H1 (cell line): ENCODE measurements around the gene CRYBG1. TPM values are rescaled to one million over a fixed set of nuclear protein-coding genes. Genes with fewer than 3 reads are reported as not detected.

Experiments used
- CTCF ChIA-PET: fragments of 300-600 bp; sonication (Branson Sonifier 250); formaldehyde crosslinking; loops from one replicate; lab custom pipeline; 2021; ENCODE audit not compliant: partially characterized antibody; lab: Charles Lee
- POLR2A ChIA-PET: fragments of 300-600 bp; sonication (Branson Sonifier 250); formaldehyde crosslinking; loops from one replicate; lab custom pipeline; 2021; ENCODE audit warnings: inconsistent platforms; ENCODE audit not compliant: partially characterized antibody; lab: Charles Lee
- DNase-seq, 2 experiments: peaks; one replicate each; pipeline versions ENCODE4 v3.0.0 to v3.0.0-alpha.2; 2010 to 2022; ENCODE audit warnings: low spot score in 2 of 2, low read depth in 1 of 2, mixed read lengths in 1 of 2
- FAIRE-seq: peaks from 2 replicates; lab custom pipeline; 2011; peaks lifted over from hg19 to GRCh38; lab: Jason Lieb, UNC
- H2AFZ ChIP-seq: 2 replicates; pipeline ENCODE4 v1.8.1; 2012; ENCODE audit warnings: low read length, inconsistent platforms
- H2AK5ac ChIP-seq: 2 replicates; pipeline ENCODE4 v1.6.1; 2013; ENCODE audit warnings: low read depth, low read length
- H2BK120ac ChIP-seq: replicated peaks from 2 replicates; pipeline ENCODE3; 2013; ENCODE audit warnings: low read depth, low read length, inconsistent platforms
- H2BK12ac ChIP-seq: 2 replicates; pipeline ENCODE4 v1.6.1; 2013; ENCODE audit warnings: low read depth, low read length
- H2BK15ac ChIP-seq: 2 replicates; pipeline ENCODE4 v1.6.1; 2013; ENCODE audit warnings: low read length
- H2BK20ac ChIP-seq: 2 replicates; pipeline ENCODE4 v1.6.1; 2013; ENCODE audit warnings: low read length
- H2BK5ac ChIP-seq: 2 replicates; pipeline ENCODE4 v1.6.1; 2013; ENCODE audit warnings: low read depth, low read length
- H3K14ac ChIP-seq: 2 replicates; pipeline ENCODE4 v1.6.1; 2013; ENCODE audit warnings: inconsistent platforms; ENCODE audit not compliant: insufficient read length
- H3K18ac ChIP-seq: 2 replicates; pipeline ENCODE4 v1.6.1; 2013; ENCODE audit warnings: low read length; ENCODE audit errors: extremely low read depth
- H3K23ac ChIP-seq: 2 replicates; pipeline ENCODE4 v1.6.1; 2013; ENCODE audit warnings: inconsistent platforms; ENCODE audit not compliant: insufficient read length
- H3K23me2 ChIP-seq: 2 replicates; pipeline ENCODE4 v1.6.1; 2013; ENCODE audit warnings: low read depth, low read length
- H3K27ac ChIP-seq: 2 replicates; pipeline ENCODE4 v1.6.1; 2011; ENCODE audit warnings: low read depth, low read length, inconsistent platforms
- H3K27me3 ChIP-seq, 4 experiments: replicated peaks in 1 of 4; 1 replicate in 1 of 4; 2 replicates in 3 of 4; pipeline versions ENCODE4 v1.6.1 to v1.8.1; 2011 to 2013; ENCODE audit warnings: low read length in 3 of 4, mild to moderate bottlenecking in 3 of 4, inconsistent platforms in 2 of 4, mixed read lengths in 2 of 4, moderate library complexity in 1 of 4; ENCODE audit not compliant: control insufficient read depth in 3 of 4, insufficient read depth in 3 of 4; ENCODE audit errors: extremely low read depth in 1 of 4
- H3K36me3 ChIP-seq, 4 experiments: 2 replicates each; pipeline versions ENCODE4 v1.6.1 to v1.8.1; 2011 to 2013; ENCODE audit warnings: mild to moderate bottlenecking in 4 of 4, low read length in 3 of 4, moderate library complexity in 2 of 4, control low read depth in 1 of 4, inconsistent platforms in 1 of 4; ENCODE audit not compliant: insufficient read depth in 4 of 4, control insufficient read depth in 2 of 4
- H3K4ac ChIP-seq: replicated peaks from 2 replicates; pipeline ENCODE3; 2013; ENCODE audit warnings: low read length, low read depth, mixed read lengths, inconsistent platforms; ENCODE audit not compliant: insufficient read length
- H3K4me1 ChIP-seq, 4 experiments: replicated peaks in 1 of 4; 1 replicate in 1 of 4; 2 replicates in 3 of 4; pipeline versions ENCODE4 v1.6.1 to v1.8.1; 2011 to 2013; ENCODE audit warnings: low read length in 3 of 4, inconsistent platforms in 2 of 4, mixed read lengths in 1 of 4; ENCODE audit not compliant: insufficient read depth in 4 of 4, control insufficient read depth in 3 of 4
- H3K4me2 ChIP-seq, 2 experiments: 2 replicates each; pipeline versions ENCODE4 v1.6.1 to v1.8.1; 2011 to 2013; ENCODE audit warnings: low read depth in 2 of 2, low read length in 2 of 2, control low read depth in 1 of 2, inconsistent platforms in 1 of 2, mild to moderate bottlenecking in 1 of 2; ENCODE audit not compliant: insufficient read depth in 1 of 2
- H3K4me3 ChIP-seq, 4 experiments: fragments of 200-600, 300-600 bp in 1 of 4; sonication (generic), shearing (Covaris generic), sonication (Bioruptor Twin) in 1 of 4; 2 replicates each; pipeline versions ENCODE4 v1.5.1 to v1.8.1; 2011 to 2016; ENCODE audit warnings: low read length in 4 of 4, low read depth in 3 of 4, control low read depth in 2 of 4, inconsistent platforms in 2 of 4, mild to moderate bottlenecking in 2 of 4, mixed read lengths in 1 of 4, moderate library complexity in 1 of 4; ENCODE audit not compliant: insufficient read depth in 2 of 4; ENCODE audit errors: extremely low read depth in 1 of 4
- H3K56ac ChIP-seq: replicated peaks from 2 replicates; pipeline ENCODE3; 2013; ENCODE audit warnings: low read depth, mild to moderate bottlenecking, mixed read lengths, low read length, inconsistent platforms; ENCODE audit not compliant: insufficient read length
- H3K79me1 ChIP-seq: 2 replicates; pipeline ENCODE4 v1.6.1; 2013; ENCODE audit warnings: low read depth, low read length, control low read depth
- H3K79me2 ChIP-seq, 2 experiments: 2 replicates each; pipeline versions ENCODE4 v1.6.1 to v1.8.1; 2012 to 2013; ENCODE audit warnings: low read length in 2 of 2, mild to moderate bottlenecking in 2 of 2, inconsistent platforms in 1 of 2; ENCODE audit not compliant: insufficient read depth in 2 of 2, control insufficient read depth in 1 of 2
- H3K9ac ChIP-seq, 4 experiments: replicated peaks in 1 of 4; 1 replicate in 1 of 4; 2 replicates in 3 of 4; pipeline versions ENCODE4 v1.6.1 to v1.8.1; 2011 to 2013; ENCODE audit warnings: low read depth in 3 of 4, low read length in 3 of 4, control low read depth in 2 of 4, mild to moderate bottlenecking in 2 of 4, moderate library complexity in 2 of 4, inconsistent platforms in 1 of 4; ENCODE audit errors: extremely low read depth in 1 of 4
- H3K9me3 ChIP-seq, 2 experiments: 2 replicates each; pipeline versions ENCODE4 v1.6.1 to v1.8.1; 2012 to 2013; ENCODE audit warnings: mild to moderate bottlenecking in 2 of 2, moderate library complexity in 2 of 2, control low read depth in 1 of 2, inconsistent platforms in 1 of 2, low read depth in 1 of 2, low read length in 1 of 2, mixed read lengths in 1 of 2; ENCODE audit not compliant: insufficient read depth in 2 of 2
- H4K20me1 ChIP-seq, 2 experiments: replicated peaks in 1 of 2; 2 replicates each; pipeline versions ENCODE3 to v1.8.1; 2011 to 2013; ENCODE audit warnings: inconsistent platforms in 2 of 2, low read length in 2 of 2, mild to moderate bottlenecking in 1 of 2; ENCODE audit not compliant: insufficient read depth in 2 of 2, control insufficient read depth in 1 of 2
- H4K5ac ChIP-seq: 2 replicates; pipeline ENCODE4 v1.6.1; 2013; ENCODE audit warnings: low read length, low read depth, mixed read lengths, inconsistent platforms; ENCODE audit not compliant: insufficient read length
- H4K8ac ChIP-seq: 2 replicates; pipeline ENCODE4 v1.8.0; 2013; ENCODE audit warnings: mild to moderate bottlenecking, moderate library complexity, low read length, inconsistent platforms; ENCODE audit not compliant: insufficient read depth; ENCODE audit errors: extremely low read depth
- H4K91ac ChIP-seq: replicated peaks from 2 replicates; pipeline ENCODE3; 2013; ENCODE audit warnings: low read length, mixed read lengths, inconsistent platforms; ENCODE audit not compliant: insufficient read length
- CHD2 ChIP-seq: IDR thresholded peaks from 2 replicates; pipeline ENCODE4 v1.6.1; 2012; ENCODE audit warnings: low read length, improper control_type of control experiment
- FOSL1 ChIP-seq: IDR thresholded peaks from 2 replicates; pipeline ENCODE4 v1.6.1; 2011; ENCODE audit warnings: mild to moderate bottlenecking, low read depth, low read length, moderate library complexity; ENCODE audit not compliant: insufficient read depth
- HDAC6 ChIP-seq: IDR thresholded peaks from one replicate; pipeline ENCODE4 v1.7.1; 2012; ENCODE audit warnings: low read depth, mild to moderate bottlenecking, inconsistent platforms, low read length, moderate library complexity
- KDM4A ChIP-seq: IDR thresholded peaks from one replicate; pipeline ENCODE4 v1.7.1; 2012; ENCODE audit warnings: low read depth, mild to moderate bottlenecking, moderate library complexity, low read length, inconsistent platforms; ENCODE audit not compliant: severe bottlenecking
- POLR2AphosphoS5 ChIP-seq: IDR thresholded peaks from 2 replicates; pipeline ENCODE4 v1.6.1; 2011; ENCODE audit warnings: low read depth, low read length
- RBBP5 ChIP-seq: IDR thresholded peaks from 2 replicates; pipeline ENCODE4 v1.7.1; 2012; ENCODE audit warnings: low read depth, mild to moderate bottlenecking, inconsistent platforms, low read length, moderate library complexity, borderline replicate concordance
- polyA plus RNA-seq, 7 experiments: library from polyadenylated mRNA; depleted of rRNA in 3 of 7; stranded (reverse) in 5 of 7; unstranded in 2 of 7; fragments of >200 nt in 5 of 7; fragments of 200-250 nt in 2 of 7; gene quantifications; 1 replicate in 5 of 7; 2 replicates in 1 of 7; 4 replicates in 1 of 7; pipeline versions ENCODE4 v1.2.1 to v1.2.3, GENCODE V29; 2011 to 2013; ENCODE audit warnings: missing spikeins in 2 of 7, mixed read lengths in 2 of 7
- total RNA-seq: library from RNA; stranded (reverse); fragmentation: NEBNext Ultra II Directional; extraction: Animal tissue kit (Norgen Biotek cat#: 25700); gene quantifications from 2 replicates; pipeline ENCODE4 v1.2.1, GENCODE V29; 2021

The CRYBG1 gene
- total and polyA plus RNA-seq, 2 of the 8 experiments (the other 6 are each of a cell fraction or from before 2014, with no cell fraction given) = 2.2 to 11.6 TPM

- peaks cover 0 to 9% (median 3%) of the 10 kb centered on the region in 4 experiments; a peak in 4 of 7 replicates for H3K4me1 ChIP-seq
- no peaks in the 10 kb centered on the region for H3K79me1 ChIP-seq
- H3K14ac ChIP-seq = no peak overlapping the region
- H2BK12ac ChIP-seq = no peak overlapping the region
- H3K9me3 ChIP-seq = no peaks in the 10 kb centered on the region
- H2AFZ ChIP-seq = no peak overlapping the region
- no peak overlapping the region for H3K9ac ChIP-seq
- no peak overlapping the region for H4K8ac ChIP-seq
- no peaks in the 10 kb centered on the region for H3K36me3 ChIP-seq
- no peak overlapping the region for H3K4me3 ChIP-seq
- H3K4me2 ChIP-seq = no peak overlapping the region
- H3K23ac ChIP-seq = no peak overlapping the region
- H3K27ac ChIP-seq = no peak overlapping the region
- no peak overlapping the region for H2BK120ac ChIP-seq
- H2AK5ac ChIP-seq = no peak overlapping the region
- peaks cover 3% of the 10 kb centered on the region; the same call in 1 of the 2 replicates for H3K23me2 ChIP-seq
- no peak for DNase-seq
- no peak overlapping the region for H2BK5ac ChIP-seq
- no peak overlapping the region for H4K91ac ChIP-seq
- no peak overlapping the region for H2BK20ac ChIP-seq
- CTCF ChIA-PET = interaction anchor here (1.2 to 4.7 kb wide), 5 partner anchors 16 to 536 kb away, joined by 3 to 21 read pairs (median 4); no protein-coding TSS in a partner anchor
- no peak overlapping the region for H4K5ac ChIP-seq
- FAIRE-seq = no peak
- POLR2A ChIA-PET = interaction anchor here (1.0 kb wide), 1 partner anchor 10 kb away, joined by 4 read pairs; no protein-coding TSS in a partner anchor
- H3K18ac ChIP-seq = no peak overlapping the region
- H3K79me2 ChIP-seq = no peaks in the 10 kb centered on the region
- H3K56ac ChIP-seq = no peak overlapping the region
- H3K4ac ChIP-seq = no peak overlapping the region
- H2BK15ac ChIP-seq = no peak overlapping the region
- H4K20me1 ChIP-seq = no peaks in the 10 kb centered on the region
- H3K27me3 ChIP-seq = peaks cover 0 to 2% (median 0%) of the 10 kb centered on the region in 4 experiments; a peak in 3 of 7 replicates
- no peak for TF ChIP-seq KDM4A
- no peak for TF ChIP-seq POLR2AphosphoS5
- no peak for TF ChIP-seq RBBP5
- no peak for TF ChIP-seq CHD2
- TF ChIP-seq HDAC6 = no peak
- no peak for TF ChIP-seq FOSL1
Measured at GRCh38 chr6:106461084-106461483, 100.6 kb downstream of the CRYBG1 start.
